Measurements from ENCODE around the gene SRC.

Gene SRC

GRCh38 chr20:37345339-37346235 lies at the start of gene SRC:
Gene SRC, plus strand, starts transcription at chr20:37346140. Its CDS starts 38,014 bp downstream, at chr20:37384154.
- Histone ChIP-seq H3K4me3 (peak within 1 kb of the TSS; percentile 54 to 77 (median 65)), H3K27ac (peak within 1 kb of the TSS; percentile 76 to 94 (median 89))

GRCh38 chr20:37296371-37296770 lies 49.6 kb upstream of the SRC start:
- H3K27ac ChIP-seq = peak overlapping the region in 14 of 21 experiments; percentile 13 to 78 (median 68)
- H3K4me3 ChIP-seq = no peak overlapping the region

DNA sequence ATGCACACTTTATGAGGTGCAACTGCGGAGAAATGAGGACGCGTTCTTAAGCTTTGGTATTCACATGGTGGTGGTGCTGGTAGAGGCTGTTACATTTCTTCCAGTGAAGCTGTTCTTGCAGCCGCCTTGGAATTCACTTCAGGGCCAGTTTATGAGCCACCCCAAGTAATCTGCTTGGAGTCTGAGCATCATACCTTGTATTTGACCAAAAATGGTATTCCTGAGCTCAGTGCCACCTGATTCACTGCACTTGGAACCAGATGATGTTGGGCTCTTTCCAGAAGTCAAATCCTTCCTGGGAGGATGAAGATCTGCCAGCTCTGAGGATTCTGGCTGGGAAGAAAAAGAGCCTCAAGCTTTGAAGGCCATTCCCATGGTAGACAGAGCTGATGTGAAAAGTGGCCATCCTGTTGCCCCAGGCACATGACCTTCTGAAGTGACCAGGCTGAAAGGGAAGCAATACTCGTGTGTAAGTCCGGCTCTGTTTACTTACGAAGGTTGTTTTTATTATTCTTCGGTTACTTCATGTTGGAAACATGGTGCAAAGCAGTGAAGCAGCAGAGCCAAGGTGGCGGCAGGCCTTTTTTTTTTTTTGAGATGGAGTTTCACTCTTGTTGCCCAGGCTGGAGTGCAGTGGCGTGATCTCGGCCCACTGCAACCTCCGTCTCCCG lies 48.7 kb upstream of the SRC start:
- H3K4me3 ChIP-seq = no peak overlapping the region
- H3K27ac ChIP-seq = peak overlapping the region in 12 of 21 experiments; percentile 2 to 78 (median 44)

DNA sequence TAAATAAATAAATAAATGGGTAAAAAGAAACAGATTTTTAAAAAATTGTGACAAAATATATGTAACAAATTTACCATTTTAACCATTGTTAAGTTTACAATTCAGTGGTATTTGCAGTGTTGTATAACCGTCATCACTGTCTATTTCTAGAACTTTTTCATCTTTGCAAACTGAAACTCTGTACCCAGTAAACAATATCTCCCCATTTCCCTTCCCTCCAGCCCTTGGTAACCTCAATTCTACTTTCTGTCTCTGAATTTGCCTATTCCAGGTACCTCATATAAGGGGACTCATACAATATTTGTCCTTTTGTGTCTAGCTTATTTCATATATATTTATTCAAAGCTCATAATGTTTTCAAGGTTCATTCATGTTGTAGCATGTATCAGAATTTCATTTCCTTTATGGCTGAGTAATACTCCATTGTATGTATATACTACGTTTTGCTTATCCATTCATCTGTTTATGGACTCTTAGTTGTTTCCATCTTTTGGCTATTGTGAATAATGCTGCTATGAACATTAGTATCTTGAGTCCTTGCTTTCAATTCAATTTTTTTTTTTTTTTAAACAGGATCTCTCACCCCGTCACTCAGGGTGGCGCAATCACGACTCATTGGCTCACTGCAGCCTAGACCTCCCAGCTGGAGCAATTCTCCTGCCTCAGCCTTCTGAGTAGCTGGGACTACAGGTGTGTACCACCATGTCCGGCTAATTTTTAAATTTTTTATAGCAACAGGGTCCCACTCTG lies 47.6 kb upstream of the SRC start:
- no peak overlapping the region for H3K4me3 ChIP-seq
- peak overlapping the region in 1 of 21 experiments; percentile 1 for H3K27ac ChIP-seq

GRCh38 chr20:37299718-37300528 lies 46.0 kb upstream of the SRC start:
- Histone ChIP-seq H3K4me3 (no peak overlapping the region), H3K27ac (no peak overlapping the region)

GRCh38 chr20:37301120-37301519 lies 44.8 kb upstream of the SRC start:
- no peak overlapping the region for H3K27ac ChIP-seq
- no peak overlapping the region for H3K4me3 ChIP-seq

GRCh38 chr20:37301558-37301957 lies 44.4 kb upstream of the SRC start:
- Histone ChIP-seq H3K27ac (no peak overlapping the region), H3K4me3 (no peak overlapping the region)

GRCh38 chr20:37302981-37303380 lies 43.0 kb upstream of the SRC start:
- no peak overlapping the region for H3K27ac ChIP-seq
- no peak overlapping the region for H3K4me3 ChIP-seq

GRCh38 chr20:37303637-37304036 lies 42.3 kb upstream of the SRC start:
- Histone ChIP-seq H3K4me3 (no peak overlapping the region), H3K27ac (no peak overlapping the region)

DNA sequence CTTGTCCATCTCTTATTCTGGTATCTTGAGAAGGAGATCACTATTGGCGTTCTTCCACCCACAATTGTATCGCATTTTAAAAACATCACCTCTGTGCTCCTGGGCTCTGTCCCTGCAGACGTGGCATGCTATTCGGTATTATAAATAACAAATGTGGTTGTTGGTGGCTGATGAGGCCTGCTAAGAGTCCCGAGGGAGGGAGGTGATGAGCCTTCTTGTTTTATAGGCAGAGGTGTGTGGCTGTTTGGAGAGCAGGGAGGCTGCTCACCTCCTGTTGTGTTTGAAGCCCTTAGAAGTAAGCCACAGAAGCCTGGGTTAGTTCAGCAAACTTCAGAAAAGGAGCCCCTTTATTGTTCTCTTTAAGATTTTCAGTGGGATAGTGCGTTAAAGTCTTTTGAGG lies 40.9 kb upstream of the SRC start:
- Histone ChIP-seq H3K4me3 (no peak overlapping the region), H3K27ac (no peak overlapping the region)

DNA sequence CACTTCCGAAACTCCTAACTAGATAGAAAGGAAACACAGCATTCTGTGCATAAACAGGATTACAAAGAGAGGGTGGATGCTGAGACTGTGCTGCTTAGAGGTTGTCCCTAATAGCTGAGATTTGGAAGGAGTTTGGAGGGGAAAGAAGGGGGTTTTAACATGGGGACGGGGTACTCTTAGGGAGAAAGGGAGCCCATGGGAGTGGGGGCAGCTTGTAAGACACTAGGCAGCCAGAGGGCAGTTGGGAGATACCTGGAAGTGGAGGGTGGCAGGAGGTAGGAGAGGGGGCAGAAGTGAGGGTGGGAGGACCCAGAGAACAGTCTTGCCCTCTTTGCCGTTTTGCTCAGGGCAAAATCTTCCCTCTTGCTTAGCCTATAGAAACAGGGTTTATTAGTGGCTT lies 40.1 kb upstream of the SRC start:
- Histone ChIP-seq H3K4me3 (no peak overlapping the region), H3K27ac (peak overlapping the region in 1 of 21 experiments; percentile 2)

DNA sequence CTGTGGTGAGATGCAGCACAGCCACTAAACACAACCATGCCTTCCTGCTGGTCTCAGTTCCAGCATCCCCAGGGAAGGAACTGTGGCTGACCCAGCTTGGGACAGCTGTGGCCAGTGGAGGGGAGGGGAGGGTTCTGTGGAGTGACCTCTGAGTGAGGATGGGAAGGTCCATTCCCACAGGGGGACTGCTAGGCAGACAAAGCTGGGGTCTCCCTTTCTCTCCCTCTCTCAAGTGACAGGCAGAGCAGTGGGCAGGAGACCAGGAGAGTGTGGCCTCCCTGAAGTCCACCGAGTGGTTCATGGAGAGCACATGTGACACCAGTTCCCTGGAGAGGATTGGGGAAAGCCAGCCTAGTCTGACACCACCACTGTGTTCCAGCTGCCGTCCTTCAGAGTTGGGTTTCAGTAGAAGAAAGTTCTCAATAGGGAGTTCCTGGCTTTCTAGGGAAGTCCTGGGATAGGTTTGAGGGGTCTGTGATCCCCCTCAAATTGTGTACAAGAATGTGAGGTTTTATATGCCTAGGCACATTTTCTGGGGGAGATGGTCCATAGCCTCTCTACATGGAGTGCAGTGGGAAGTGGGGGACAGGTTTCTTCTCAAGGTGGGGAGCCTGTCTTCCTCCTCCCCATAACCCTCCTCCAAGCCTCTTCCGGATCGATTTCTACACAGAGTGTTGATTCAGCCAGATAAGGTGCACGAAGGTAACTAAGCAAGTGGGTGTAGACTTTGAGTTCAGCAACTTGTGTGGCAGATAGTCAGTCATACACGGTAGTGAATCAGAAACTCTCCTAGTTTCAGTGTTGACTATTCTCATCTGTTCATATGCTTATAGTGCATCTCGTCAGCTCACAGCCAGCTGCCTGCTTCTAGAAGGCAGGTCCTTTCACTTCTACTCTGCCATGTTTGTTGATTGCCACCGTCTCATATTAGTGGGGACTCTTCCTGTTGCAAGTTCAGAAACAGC lies 37.6 kb upstream of the SRC start:
- peak overlapping the region in 7 of 21 experiments; percentile 26 to 57 (median 42) for H3K27ac ChIP-seq
- no peak overlapping the region for H3K4me3 ChIP-seq

- H3K4me3 ChIP-seq = no peak overlapping the region
Measured at GRCh38 chr20:37309290-37309689, 36.6 kb upstream of the SRC start.

DNA sequence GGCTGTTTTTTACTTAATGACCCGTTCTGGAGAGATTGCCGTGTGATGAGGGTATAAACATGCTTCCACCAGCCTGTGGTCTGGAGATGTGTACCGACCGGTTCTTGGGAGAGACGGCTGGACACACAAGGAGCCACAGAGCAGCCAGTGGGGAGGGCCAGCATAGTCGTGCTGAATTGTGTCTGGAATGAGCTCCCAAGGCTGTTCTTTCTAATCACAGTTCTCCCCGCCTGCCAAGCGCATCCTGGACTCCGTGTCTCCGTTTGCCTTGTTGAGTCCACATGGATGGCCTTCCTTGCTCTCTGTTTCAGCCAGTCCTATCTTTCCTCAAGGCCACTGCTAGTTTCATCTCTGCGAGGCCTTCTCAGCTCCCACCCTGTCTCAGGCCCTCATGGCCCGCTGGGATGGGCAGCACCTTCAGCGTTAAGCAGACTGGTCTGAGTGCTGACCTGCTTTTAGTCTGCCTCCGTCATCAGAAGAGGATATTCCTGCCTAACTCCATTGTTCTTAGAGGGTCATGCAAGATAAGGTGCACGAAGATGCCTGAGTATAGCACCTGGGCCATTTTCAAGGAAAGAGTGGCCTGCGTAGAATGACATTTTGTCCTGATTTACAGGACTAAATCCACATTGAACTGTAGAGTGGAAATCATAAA lies 35.9 kb upstream of the SRC start:
- H3K4me3 ChIP-seq = no peak overlapping the region
- peak overlapping the region in 2 of 21 experiments; percentile 24 to 33 for H3K27ac ChIP-seq

More at GRCh38 chr20:37309290-37309689, 36.6 kb upstream of the SRC start:
- H3K27ac ChIP-seq = peak overlapping the region in 3 of 21 experiments; percentile 33 to 57 (median 33)

DNA sequence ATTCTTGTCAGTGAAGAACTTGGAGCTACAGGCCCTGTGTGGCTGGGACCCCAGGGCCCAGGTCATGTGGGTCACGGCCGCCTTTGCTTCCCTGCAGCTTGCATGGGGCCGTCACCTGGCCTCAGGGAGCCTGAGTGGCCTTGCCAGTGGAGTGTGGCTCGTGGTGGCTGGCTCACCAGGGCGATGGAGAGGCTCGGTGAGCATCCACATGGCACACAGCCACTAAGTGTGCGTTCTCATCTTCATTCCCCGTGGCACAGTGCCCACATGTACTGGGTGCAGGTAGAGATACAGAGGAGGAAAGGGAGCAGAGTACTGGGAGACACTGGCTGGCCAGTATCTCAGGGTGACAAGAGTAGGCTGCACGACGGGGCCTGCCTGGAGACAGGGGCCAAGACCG lies 35.0 kb upstream of the SRC start:
- H3K4me3 ChIP-seq = no peak overlapping the region
- H3K27ac ChIP-seq = peak overlapping the region in 4 of 21 experiments; percentile 2 to 76 (median 33)

- H3K4me3 ChIP-seq = no peak overlapping the region
- H3K27ac ChIP-seq = peak overlapping the region in 17 of 21 experiments; percentile 5 to 84 (median 57)
Measured at GRCh38 chr20:37311710-37312355, 34.1 kb upstream of the SRC start.

GRCh38 chr20:37313546-37314091 lies 32.3 kb upstream of the SRC start:
- Histone ChIP-seq H3K27ac (peak overlapping the region in 10 of 21 experiments; percentile 14 to 85 (median 74)), H3K4me3 (no peak overlapping the region)
